Caco-2 (cell line): ENCODE data around the gene PSD2. TPM values are rescaled to one million over a fixed set of nuclear protein-coding genes. Genes with fewer than 3 reads are reported as not detected.

Source experiments
- BruUV-seq: library from RNA; stranded (reverse); fragments of 400-500 nt; replicated peaks from 2 replicates; lab custom pipeline; 2021; lab: Mats Ljungman, UMichigan
- CTCF ChIA-PET: fragments of 300-600 bp; sonication (Branson Sonifier 250); formaldehyde crosslinking; loops from one replicate; lab custom pipeline; 2022; ENCODE audit warnings: antibody characterized with exemption; lab: Charles Lee
- POLR2A ChIA-PET: fragments of 300-600 bp; sonication (Branson Sonifier 250); formaldehyde crosslinking; loops from one replicate; lab custom pipeline; 2022; ENCODE audit warnings: antibody characterized with exemption; lab: Charles Lee
- DNase-seq, 2 experiments: peaks; one replicate each; pipeline versions ENCODE4 v3.0.0 to v3.0.0-alpha.2; 2020 to 2022
- H3K27me3 ChIP-seq: replicated peaks from 2 replicates; pipeline ENCODE4 v1.6.0; 2011; ENCODE audit warnings: low read length; ENCODE audit not compliant: control insufficient read depth, insufficient read depth
- H3K36me3 ChIP-seq: 2 replicates; pipeline ENCODE4 v1.5.1; 2011; ENCODE audit warnings: low read length; ENCODE audit not compliant: control insufficient read depth, insufficient read depth
- H3K4me1 ChIP-seq: fragments of 250-450 bp; sonication (Bioruptor Pico); 2 replicates; pipeline ENCODE4 v1.5.1; 2020; ENCODE audit warnings: mild to moderate bottlenecking
- H3K4me3 ChIP-seq: 2 replicates; pipeline ENCODE4 v1.5.1; 2011; ENCODE audit warnings: low read depth, mild to moderate bottlenecking, control low read depth, low read length
- H3K9me3 ChIP-seq: fragments of 250-450 bp; sonication (Bioruptor Pico); 2 replicates; pipeline ENCODE4 v1.5.1; 2020; ENCODE audit warnings: mild to moderate bottlenecking, moderate library complexity
- H3K27ac Mint-ChIP-seq: one replicate; pipeline ENCODE4 v1.8.0; 2022; ENCODE audit warnings: mixed read lengths; ENCODE audit not compliant: unreplicated experiment
- H3K27me3 Mint-ChIP-seq: one replicate; pipeline ENCODE4 v1.8.0; 2022; ENCODE audit warnings: mixed read lengths; ENCODE audit not compliant: insufficient read depth, unreplicated experiment
- H3K36me3 Mint-ChIP-seq: one replicate; pipeline ENCODE4 v1.8.0; 2022; ENCODE audit warnings: mild to moderate bottlenecking, mixed read lengths; ENCODE audit not compliant: insufficient read depth, unreplicated experiment
- H3K4me1 Mint-ChIP-seq: one replicate; pipeline ENCODE4 v1.8.0; 2022; ENCODE audit warnings: low read depth, mixed read lengths; ENCODE audit not compliant: unreplicated experiment
- H3K4me3 Mint-ChIP-seq: one replicate; pipeline ENCODE4 v1.8.0; 2022; ENCODE audit warnings: mild to moderate bottlenecking, moderate library complexity, mixed read lengths; ENCODE audit not compliant: unreplicated experiment
- H3K9me3 Mint-ChIP-seq: one replicate; pipeline ENCODE4 v1.8.0; 2022; ENCODE audit warnings: mixed read lengths; ENCODE audit not compliant: unreplicated experiment
- intact Hi-C: fragments of 100-400 bp; cut with micrococcal nuclease; formaldehyde crosslinking; loops from one replicate; pipeline ENCODE4 v1.10.0; 2022; ENCODE audit not compliant: unreplicated experiment
- total RNA-seq: library from RNA; stranded (reverse); gene quantifications from 2 replicates; pipeline ENCODE4 v1.2.3, GENCODE V29; 2022
- TF ChIP-seq, protein P1 (sequence below), 2 experiments: fragments of 200-600 bp in 1 of 2; IDR thresholded peaks; 1 replicate in 1 of 2; 2 replicates in 1 of 2; pipeline versions ENCODE4 v1.5.1 to v1.8.0; 2011 to 2022; ENCODE audit warnings: antibody characterized with exemption in 1 of 2, control low read depth in 1 of 2, inconsistent platforms in 1 of 2, low read depth in 1 of 2, low read length in 1 of 2, mild to moderate bottlenecking in 1 of 2, moderate library complexity in 1 of 2; ENCODE audit not compliant: insufficient read depth in 1 of 2, severe bottlenecking in 1 of 2, unreplicated experiment in 1 of 2

Gene PSD2
- total RNA-seq, 1 experiment from 2014 or later, result 0.09 TPM

DNA sequence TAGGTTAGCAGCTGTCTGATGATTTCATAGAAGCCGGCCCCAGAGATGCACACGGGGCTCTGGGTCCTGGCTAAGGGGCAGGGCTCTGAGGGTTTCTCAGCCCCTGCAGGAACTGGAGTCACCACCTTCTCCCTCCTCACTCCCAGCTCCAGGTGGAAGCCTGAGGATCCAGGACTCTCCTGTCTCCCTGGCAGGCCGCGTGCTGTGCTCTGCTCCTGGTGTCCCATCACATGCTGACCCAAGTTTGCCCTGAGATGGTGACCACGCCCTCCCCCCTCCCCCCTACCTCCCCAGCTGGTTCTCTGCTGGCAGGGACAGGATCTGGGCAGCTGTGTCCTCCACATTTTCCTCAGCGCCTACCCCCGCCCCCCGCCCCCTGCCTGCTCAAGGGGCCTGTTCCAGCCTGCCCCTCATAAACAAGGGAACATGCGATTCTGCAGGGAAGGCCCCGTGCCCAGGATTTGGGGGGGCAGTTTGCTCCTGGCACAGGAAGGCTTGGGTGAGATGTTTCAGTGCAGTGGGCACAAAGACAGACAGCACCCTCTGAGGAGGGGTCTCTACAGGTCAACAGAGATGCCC is 87.4 kb downstream of the PSD2 start:
- Mint-ChIP-seq H3K27me3 (peaks cover 13% of the 10 kb centered on the region), H3K4me1 (no peaks in the 10 kb centered on the region), H3K9me3 (no peaks in the 10 kb centered on the region), H3K27ac (no peak overlapping the region), H3K36me3 (no peaks in the 10 kb centered on the region), H3K4me3 (no peak overlapping the region)
- H3K4me3 ChIP-seq, result no peak overlapping the region
- TF ChIP-seq, protein P1, sequence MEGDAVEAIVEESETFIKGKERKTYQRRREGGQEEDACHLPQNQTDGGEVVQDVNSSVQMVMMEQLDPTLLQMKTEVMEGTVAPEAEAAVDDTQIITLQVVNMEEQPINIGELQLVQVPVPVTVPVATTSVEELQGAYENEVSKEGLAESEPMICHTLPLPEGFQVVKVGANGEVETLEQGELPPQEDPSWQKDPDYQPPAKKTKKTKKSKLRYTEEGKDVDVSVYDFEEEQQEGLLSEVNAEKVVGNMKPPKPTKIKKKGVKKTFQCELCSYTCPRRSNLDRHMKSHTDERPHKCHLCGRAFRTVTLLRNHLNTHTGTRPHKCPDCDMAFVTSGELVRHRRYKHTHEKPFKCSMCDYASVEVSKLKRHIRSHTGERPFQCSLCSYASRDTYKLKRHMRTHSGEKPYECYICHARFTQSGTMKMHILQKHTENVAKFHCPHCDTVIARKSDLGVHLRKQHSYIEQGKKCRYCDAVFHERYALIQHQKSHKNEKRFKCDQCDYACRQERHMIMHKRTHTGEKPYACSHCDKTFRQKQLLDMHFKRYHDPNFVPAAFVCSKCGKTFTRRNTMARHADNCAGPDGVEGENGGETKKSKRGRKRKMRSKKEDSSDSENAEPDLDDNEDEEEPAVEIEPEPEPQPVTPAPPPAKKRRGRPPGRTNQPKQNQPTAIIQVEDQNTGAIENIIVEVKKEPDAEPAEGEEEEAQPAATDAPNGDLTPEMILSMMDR (IDR thresholded peaks at IDR 0.05; ENCODE audit: insufficient read depth in 1 of 2, low read depth in 1 of 2, low read length in 1 of 2, severe bottlenecking in 1 of 2, unreplicated experiment in 1 of 2), result no peak
- intact Hi-C loops, result no loop called here
- DNase-seq, result no peak
- ChIA-PET CTCF (no interaction called here), POLR2A (no interaction called here)
- no peaks in the 10 kb centered on the region for H3K36me3 ChIP-seq
- no peaks in the 10 kb centered on the region for H3K9me3 ChIP-seq
- BruUV-seq, result no TSS peak
- H3K27me3 ChIP-seq, result no peaks in the 10 kb centered on the region
- no peaks in the 10 kb centered on the region for H3K4me1 ChIP-seq

DNA sequence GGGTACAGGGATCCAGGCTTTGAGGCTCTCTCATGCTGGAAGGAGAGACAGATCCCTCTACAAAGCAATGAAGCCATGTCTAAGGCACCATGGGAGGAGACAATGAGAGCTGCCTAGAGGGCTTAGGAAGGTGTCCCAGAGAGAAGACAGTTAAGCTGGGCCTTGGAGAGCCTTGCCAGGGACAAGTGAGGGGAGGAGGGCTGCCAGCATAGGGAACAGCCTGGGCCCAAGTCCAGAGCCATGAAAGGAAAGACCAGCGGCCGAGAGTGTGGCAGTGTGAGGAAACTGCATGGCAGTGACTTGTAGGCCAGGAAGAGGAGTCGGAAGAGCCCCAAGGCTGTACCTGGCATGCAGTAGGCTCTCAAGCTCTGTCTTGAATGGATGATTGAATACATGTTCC is 88.5 kb downstream of the PSD2 start:
- Histone ChIP-seq H3K27me3 (no peaks in the 10 kb centered on the region), H3K4me1 (no peaks in the 10 kb centered on the region), H3K4me3 (no peak overlapping the region), H3K9me3 (no peaks in the 10 kb centered on the region), H3K36me3 (no peaks in the 10 kb centered on the region)
- no peaks in the 10 kb centered on the region for H3K9me3 Mint-ChIP-seq
- no peak overlapping the region for H3K4me3 Mint-ChIP-seq
- peaks cover 15% of the 10 kb centered on the region for H3K27me3 Mint-ChIP-seq
- intact Hi-C loops, result no loop called here
- TF ChIP-seq, protein P1 (IDR thresholded peaks at IDR 0.05; ENCODE audit: insufficient read depth in 1 of 2, low read depth in 1 of 2, low read length in 1 of 2, severe bottlenecking in 1 of 2, unreplicated experiment in 1 of 2), result no peak
- H3K36me3 Mint-ChIP-seq, result no peaks in the 10 kb centered on the region
- H3K27ac Mint-ChIP-seq, result no peak overlapping the region
- ChIA-PET CTCF (no interaction called here), POLR2A (no interaction called here)
- no TSS peak for BruUV-seq
- H3K4me1 Mint-ChIP-seq, result no peaks in the 10 kb centered on the region
- no peak for DNase-seq

DNA sequence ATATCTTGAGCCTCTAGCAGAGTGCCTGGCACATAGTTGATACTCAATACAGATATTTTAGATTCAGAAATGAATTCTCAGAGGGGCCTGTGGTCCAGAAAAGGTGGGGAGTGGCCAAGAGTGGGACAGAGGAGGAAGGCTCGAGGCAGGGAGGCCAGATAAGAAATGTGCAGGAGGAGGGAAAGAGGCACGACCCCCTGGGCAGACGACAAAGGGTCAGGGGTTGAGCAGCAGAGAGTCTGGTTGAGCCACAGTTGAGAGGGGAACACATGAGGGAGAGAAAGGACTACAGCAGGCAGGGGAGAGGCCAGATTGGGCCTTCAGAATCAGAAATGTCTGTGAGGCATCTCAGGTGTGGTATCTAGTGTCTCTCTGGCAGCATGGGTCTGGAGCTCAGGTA is 89.1 kb downstream of the PSD2 start:
- Mint-ChIP-seq H3K9me3 (no peaks in the 10 kb centered on the region), H3K27ac (no peak overlapping the region), H3K27me3 (peaks cover 15% of the 10 kb centered on the region), H3K4me1 (no peaks in the 10 kb centered on the region), H3K36me3 (no peaks in the 10 kb centered on the region), H3K4me3 (no peak overlapping the region)
- BruUV-seq, result no TSS peak
- DNase-seq, result no peak
- ChIA-PET CTCF (no interaction called here), POLR2A (no interaction called here)
- Histone ChIP-seq H3K9me3 (no peaks in the 10 kb centered on the region), H3K4me1 (no peaks in the 10 kb centered on the region), H3K27me3 (no peaks in the 10 kb centered on the region), H3K4me3 (no peak overlapping the region), H3K36me3 (no peaks in the 10 kb centered on the region)
- intact Hi-C loops, result no loop called here
- TF ChIP-seq, protein P1 (IDR thresholded peaks at IDR 0.05; ENCODE audit: insufficient read depth in 1 of 2, low read depth in 1 of 2, low read length in 1 of 2, severe bottlenecking in 1 of 2, unreplicated experiment in 1 of 2), result no peak
